22Rv1 (cell line): Measurements from ENCODE around the gene NRROS.

Source experiments
- ZFX ChIP-seq: fragments of 450-650 bp; IDR thresholded peaks from 2 replicates; pipeline ENCODE4 v1.6.1; 2017; ENCODE audit warnings: antibody characterized with exemption, borderline replicate concordance
- TF ChIP-seq, protein P1 (sequence below): fragments of 450-650 bp; IDR thresholded peaks from 2 replicates; pipeline ENCODE4 v1.5.1; 2017; ENCODE audit warnings: mild to moderate bottlenecking

DNA sequence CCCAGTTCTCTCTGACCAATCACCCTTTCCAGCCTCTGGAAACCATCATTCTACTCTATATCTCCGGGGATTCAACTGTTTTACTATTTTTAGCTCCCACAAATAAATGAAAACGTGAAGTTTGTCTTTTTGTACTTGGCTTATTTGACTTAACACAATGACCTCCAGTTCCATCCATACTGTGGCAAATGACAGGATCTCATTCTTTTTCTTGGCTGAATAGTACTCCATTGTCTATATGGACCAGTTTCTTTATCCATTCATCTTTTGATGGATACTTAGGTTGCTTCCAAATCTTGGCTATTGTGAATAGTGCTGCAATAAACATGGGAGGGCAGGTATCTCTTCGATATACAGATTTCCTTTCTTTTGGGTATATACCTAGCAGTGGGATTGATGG lies 34.1 kb downstream of the NRROS start:
- TF ChIP-seq, protein P1, sequence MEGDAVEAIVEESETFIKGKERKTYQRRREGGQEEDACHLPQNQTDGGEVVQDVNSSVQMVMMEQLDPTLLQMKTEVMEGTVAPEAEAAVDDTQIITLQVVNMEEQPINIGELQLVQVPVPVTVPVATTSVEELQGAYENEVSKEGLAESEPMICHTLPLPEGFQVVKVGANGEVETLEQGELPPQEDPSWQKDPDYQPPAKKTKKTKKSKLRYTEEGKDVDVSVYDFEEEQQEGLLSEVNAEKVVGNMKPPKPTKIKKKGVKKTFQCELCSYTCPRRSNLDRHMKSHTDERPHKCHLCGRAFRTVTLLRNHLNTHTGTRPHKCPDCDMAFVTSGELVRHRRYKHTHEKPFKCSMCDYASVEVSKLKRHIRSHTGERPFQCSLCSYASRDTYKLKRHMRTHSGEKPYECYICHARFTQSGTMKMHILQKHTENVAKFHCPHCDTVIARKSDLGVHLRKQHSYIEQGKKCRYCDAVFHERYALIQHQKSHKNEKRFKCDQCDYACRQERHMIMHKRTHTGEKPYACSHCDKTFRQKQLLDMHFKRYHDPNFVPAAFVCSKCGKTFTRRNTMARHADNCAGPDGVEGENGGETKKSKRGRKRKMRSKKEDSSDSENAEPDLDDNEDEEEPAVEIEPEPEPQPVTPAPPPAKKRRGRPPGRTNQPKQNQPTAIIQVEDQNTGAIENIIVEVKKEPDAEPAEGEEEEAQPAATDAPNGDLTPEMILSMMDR, result no peak
- TF ChIP-seq ZFX, result no peak
